A673 (cell line): ENCODE results near the gene SLBP. TPM values are rescaled to one million over a fixed set of nuclear protein-coding genes. Genes with fewer than 3 reads are reported as not detected.
"Not testable (repeated sequence)": the region's sequence is repeated elsewhere in the genome, so short reads cannot be mapped to it uniquely, and the experiment has no call there.

Experiments
- BruUV-seq: library from RNA; stranded (reverse); fragments of 400-500 nt; replicated peaks from 2 replicates; lab custom pipeline; 2021; lab: Mats Ljungman, UMichigan
- CTCF ChIA-PET: fragments of 300-600 bp; sonication (Branson Sonifier 250); formaldehyde crosslinking; loops from one replicate; lab custom pipeline; 2022; ENCODE audit warnings: antibody characterized with exemption; lab: Charles Lee
- POLR2A ChIA-PET: fragments of 300-600 bp; sonication (Branson Sonifier 250); formaldehyde crosslinking; loops from one replicate; lab custom pipeline; 2022; ENCODE audit warnings: antibody characterized with exemption; ENCODE audit not compliant: low non-redundant PET; lab: Charles Lee
- DNase-seq: peaks from one replicate; pipeline ENCODE4 v3.0.0-alpha.2; 2015; ENCODE audit warnings: low spot score
- H3K27ac ChIP-seq: fragments of 200-600 bp; sonication (generic); 2 replicates; pipeline ENCODE4 v1.5.1; 2016; ENCODE audit warnings: mixed run types, low read depth, mild to moderate bottlenecking, mixed read lengths, antibody characterized with exemption, low read length; ENCODE audit not compliant: poor library complexity, severe bottlenecking
- H3K27me3 ChIP-seq: fragments of 200-600 bp; sonication (generic); replicated peaks from 2 replicates; pipeline ENCODE4 v1.6.1; 2017; ENCODE audit warnings: mixed run types, low read depth, mild to moderate bottlenecking, mixed read lengths, antibody characterized with exemption, low read length; ENCODE audit not compliant: insufficient read depth, poor library complexity
- H3K36me3 ChIP-seq: fragments of 200-600 bp; sonication (generic); 2 replicates; pipeline ENCODE4 v1.6.1; 2016; ENCODE audit warnings: mixed run types, mild to moderate bottlenecking, mixed read lengths, antibody characterized with exemption, low read length; ENCODE audit not compliant: insufficient read depth, poor library complexity, severe bottlenecking
- H3K4me1 ChIP-seq: fragments of 200-600 bp; sonication (generic); 2 replicates; pipeline ENCODE4 v1.6.1; 2017; ENCODE audit warnings: mixed run types, mild to moderate bottlenecking, mixed read lengths, antibody characterized with exemption, low read length; ENCODE audit not compliant: insufficient read depth, poor library complexity, severe bottlenecking
- H3K4me3 ChIP-seq: fragments of 200-600 bp; sonication (generic); 2 replicates; pipeline ENCODE4 v1.5.1; 2016; ENCODE audit warnings: low read depth, mixed run types, mild to moderate bottlenecking, mixed read lengths, low read length; ENCODE audit not compliant: poor library complexity, severe bottlenecking
- H3K9me3 ChIP-seq: fragments of 200-600 bp; sonication (generic); 2 replicates; pipeline ENCODE4 v1.6.1; 2016; ENCODE audit warnings: mixed run types, low read depth, mild to moderate bottlenecking, mixed read lengths, antibody characterized with exemption, low read length; ENCODE audit not compliant: poor library complexity, severe bottlenecking
- CTCF ChIP-seq: fragments of 300-800, 200-600 bp; sonication (generic); conservative IDR thresholded peaks from 2 replicates; pipeline ENCODE4 v1.5.1; 2017; ENCODE audit warnings: low read depth, mild to moderate bottlenecking, antibody characterized with exemption, low read length, moderate library complexity, mixed read lengths
- EZH2 ChIP-seq: fragments of 200-600 bp; sonication (generic); IDR thresholded peaks from 2 replicates; pipeline ENCODE4 v1.6.1; 2017; ENCODE audit warnings: borderline replicate concordance, low read depth, mild to moderate bottlenecking, mixed read lengths, antibody characterized with exemption, low read length; ENCODE audit not compliant: poor library complexity, severe bottlenecking
- intact Hi-C: fragments of 100-400 bp; cut with micrococcal nuclease; formaldehyde crosslinking; loops from one replicate; pipeline ENCODE4 v1.10.0; 2022; ENCODE audit not compliant: unreplicated experiment
- total RNA-seq: library from RNA; stranded (reverse); gene quantifications from 2 replicates; pipeline ENCODE4 v1.2.3, GENCODE V29; 2021

Gene SLBP
- total RNA-seq, 1 experiment from 2014 or later = 85.5 TPM

GRCh38 chr4:1705732-1706131 lies 6.4 kb downstream of the SLBP start:
- H3K27me3 ChIP-seq = no peaks in the 10 kb centered on the region
- POLR2A ChIA-PET = no interaction called here
- H3K27ac ChIP-seq = no peak overlapping the region
- BruUV-seq = no TSS peak
- DNase-seq = no peak
- TF ChIP-seq CTCF = no peak
- TF ChIP-seq EZH2 = no peak
- intact Hi-C loops = no loop called here
- H3K36me3 ChIP-seq = peaks cover 69% of the 10 kb centered on the region
- peaks cover 29% of the 10 kb centered on the region for H3K4me1 ChIP-seq
- H3K4me3 ChIP-seq = no peak overlapping the region
- CTCF ChIA-PET = no interaction called here
- no peaks in the 10 kb centered on the region for H3K9me3 ChIP-seq

- CTCF ChIA-PET = interaction anchor here (1.5 kb wide), 1 partner anchor 11 kb away, joined by 8 read pairs; no protein-coding TSS in a partner anchor
- POLR2A ChIA-PET = interaction anchor here (0.5 kb wide), 1 partner anchor 400 kb away, joined by 3 read pairs; no protein-coding TSS in a partner anchor
- no peak overlapping the region for H3K27ac ChIP-seq
- H3K4me1 ChIP-seq = peaks cover 20% of the 10 kb centered on the region
- no peak overlapping the region for H3K4me3 ChIP-seq
- peaks cover 73% of the 10 kb centered on the region for H3K36me3 ChIP-seq
- TF ChIP-seq CTCF = no peak
- no TSS peak for BruUV-seq
- no peak for DNase-seq
- H3K9me3 ChIP-seq = no peaks in the 10 kb centered on the region
- intact Hi-C loops = no loop called here
- H3K27me3 ChIP-seq = no peaks in the 10 kb centered on the region
Observed at GRCh38 chr4:1703867-1704266, 8.3 kb downstream of the SLBP start.

GRCh38 chr4:1701671-1702070 lies 10.4 kb downstream of the SLBP start:
- DNase-seq, H3K9me3 ChIP-seq, BruUV-seq, POLR2A ChIA-PET, H3K27me3 ChIP-seq, intact Hi-C loops, H3K4me3 ChIP-seq: not testable (repeated sequence)
- Histone ChIP-seq H3K27ac (peak overlapping the region; percentile 5), H3K36me3 (peaks cover 86% of the 10 kb centered on the region), H3K4me1 (peaks cover 15% of the 10 kb centered on the region)
- CTCF ChIA-PET = interaction anchor here (1.2 kb wide), 1 partner anchor 8 kb away, joined by 3 read pairs; no protein-coding TSS in a partner anchor

GRCh38 chr4:1695913-1696312 lies 16.2 kb downstream of the SLBP start:
- Histone ChIP-seq H3K36me3 (peaks cover 96% of the 10 kb centered on the region), H3K4me3 (no peak overlapping the region), H3K9me3 (no peaks in the 10 kb centered on the region), H3K27me3 (no peaks in the 10 kb centered on the region), H3K27ac (no peak overlapping the region), H3K4me1 (no peaks in the 10 kb centered on the region)
- TF ChIP-seq EZH2 (no peak), CTCF (no peak)
- no peak for DNase-seq
- ChIA-PET POLR2A (no interaction called here), CTCF (no interaction called here)
- BruUV-seq = no TSS peak
- intact Hi-C loops = no loop called here
